Ascending aorta (tissue), 2 donors: Measurements from ENCODE around the gene TRMT13. TPM values are rescaled to one million over a fixed set of nuclear protein-coding genes. Genes with fewer than 3 reads are reported as not detected.

ENCODE experiments used
- DNase-seq, 2 donors: peaks; one replicate each; pipeline ENCODE4 v3.0.0-alpha.2; 2019; ENCODE audit warnings: low spot score in 2 of 2
- H3K27ac ChIP-seq, 2 donors: fragments of 200-600 bp; sonication (generic); one replicate each; pipeline ENCODE4 v1.5.1; 2016 to 2017; ENCODE audit warnings: mild to moderate bottlenecking in 1 of 2
- H3K27me3 ChIP-seq: fragments of 200-600 bp; sonication (generic); one replicate; pipeline ENCODE4 v1.5.1; 2017
- H3K36me3 ChIP-seq, 2 donors: fragments of 200-600 bp; sonication (generic); one replicate each; pipeline ENCODE4 v1.5.1; 2016
- H3K4me1 ChIP-seq, 2 donors: fragments of 200-600 bp; sonication (generic); one replicate each; pipeline ENCODE4 v1.5.1; 2016 to 2017; ENCODE audit warnings: mild to moderate bottlenecking in 1 of 2
- H3K4me3 ChIP-seq, 2 donors: fragments of 200-600 bp; sonication (generic); one replicate each; pipeline ENCODE4 v1.5.1; 2016 to 2017; ENCODE audit warnings: mild to moderate bottlenecking in 1 of 2
- H3K9me3 ChIP-seq, 2 donors: fragments of 200-600 bp; sonication (generic); one replicate each; pipeline ENCODE4 v1.5.1; 2016
- CTCF ChIP-seq, 3 experiments: fragments of 200-600 bp in 2 of 3; fragments of 450-650 bp in 1 of 3; sonication (generic) in 2 of 3; IDR thresholded peaks; one replicate each; pipeline ENCODE4 v1.5.1; 2016 to 2019; ENCODE audit warnings: antibody characterized with exemption in 3 of 3, mild to moderate bottlenecking in 1 of 3, moderate library complexity in 1 of 3
- intact Hi-C: fragments of 100-400 bp; cut with DNase I; formaldehyde crosslinking; loops from one replicate; pipeline ENCODE4 v1.15.1; 2023
- total RNA-seq: library from RNA; depleted of rRNA; stranded (reverse); fragments of >200 nt; gene quantifications from one replicate; pipeline ENCODE4 v1.1.0, GENCODE V29; 2016

Gene TRMT13
- total RNA-seq, 1 donor from 2014 or later: 11.4 TPM

GRCh38 chr1:100162881-100163280 lies 29.9 kb downstream of the TRMT13 start:
- no peak overlapping the region for H3K4me3 ChIP-seq
- no peaks in the 10 kb centered on the region for H3K27me3 ChIP-seq
- no peaks in the 10 kb centered on the region for H3K4me1 ChIP-seq
- H3K27ac ChIP-seq: no peak overlapping the region
- H3K9me3 ChIP-seq: no peaks in the 10 kb centered on the region
- TF ChIP-seq CTCF (IDR thresholded peaks at IDR 0.05): no peak
- H3K36me3 ChIP-seq: no peaks in the 10 kb centered on the region
- no peak for DNase-seq
- intact Hi-C loops: no loop called here

- H3K27me3 ChIP-seq: no peaks in the 10 kb centered on the region
- TF ChIP-seq CTCF (IDR thresholded peaks at IDR 0.05): no peak
- no peak overlapping the region for H3K4me3 ChIP-seq
- intact Hi-C loops: no loop called here
- H3K9me3 ChIP-seq: no peaks in the 10 kb centered on the region
- H3K4me1 ChIP-seq: no peaks in the 10 kb centered on the region
- no peaks in the 10 kb centered on the region for H3K36me3 ChIP-seq
- no peak overlapping the region for H3K27ac ChIP-seq
- DNase-seq: no peak
These were observed 31.3 kb downstream of the TRMT13 start for GRCh38 chr1:100164216-100164615.

- no peaks in the 10 kb centered on the region for H3K27me3 ChIP-seq
- no peak for TF ChIP-seq CTCF (IDR thresholded peaks at IDR 0.05)
- intact Hi-C loops: no loop called here
- H3K4me1 ChIP-seq: no peaks in the 10 kb centered on the region
- no peak overlapping the region for H3K4me3 ChIP-seq
- H3K27ac ChIP-seq: no peak overlapping the region
- DNase-seq: no peak
- no peaks in the 10 kb centered on the region for H3K36me3 ChIP-seq
- H3K9me3 ChIP-seq: no peaks in the 10 kb centered on the region
These were observed 31.7 kb downstream of the TRMT13 start for GRCh38 chr1:100164702-100165101.

- intact Hi-C loops: no loop called here
- no peaks in the 10 kb centered on the region for H3K4me1 ChIP-seq
These were observed 35.1 kb downstream of the TRMT13 start for GRCh38 chr1:100168051-100168450.

GRCh38 chr1:100177295-100178041 lies 44.5 kb downstream of the TRMT13 start:
- no peaks in the 10 kb centered on the region for H3K36me3 ChIP-seq
- intact Hi-C loops: no loop called here
- no peak overlapping the region for H3K4me3 ChIP-seq
- no peak for TF ChIP-seq CTCF (IDR thresholded peaks at IDR 0.05)
- no peaks in the 10 kb centered on the region for H3K9me3 ChIP-seq
- no peaks in the 10 kb centered on the region for H3K27me3 ChIP-seq
- no peak for DNase-seq
- no peak overlapping the region for H3K27ac ChIP-seq
- H3K4me1 ChIP-seq: no peaks in the 10 kb centered on the region

More at GRCh38 chr1:100168051-100168450, 35.1 kb downstream of the TRMT13 start:
- H3K36me3 ChIP-seq: no peaks in the 10 kb centered on the region
- TF ChIP-seq CTCF (IDR thresholded peaks at IDR 0.05): no peak
- DNase-seq: no peak
- no peaks in the 10 kb centered on the region for H3K27me3 ChIP-seq
- no peak overlapping the region for H3K4me3 ChIP-seq
- H3K27ac ChIP-seq: no peak overlapping the region
- H3K9me3 ChIP-seq: no peaks in the 10 kb centered on the region
